Trophoblast cell (in vitro differentiated cells and primary cell): ENCODE measurements around the gene BRD9.

ENCODE experiments used
- DNase-seq, 2 donors: peaks; one replicate each; pipeline ENCODE4 v3.0.0-alpha.2; 2016
- H2AFZ ChIP-seq: 2 replicates; pipeline ENCODE4 v1.6.1; 2013; ENCODE audit warnings: low read length, moderate library complexity, mild to moderate bottlenecking; ENCODE audit not compliant: insufficient read depth, poor library complexity
- H2AK5ac ChIP-seq: 2 replicates; pipeline ENCODE4 v1.6.1; 2013; ENCODE audit warnings: mild to moderate bottlenecking, low read length
- H2BK120ac ChIP-seq: 2 replicates; pipeline ENCODE4 v1.6.1; 2013; ENCODE audit warnings: low read length, mild to moderate bottlenecking, moderate library complexity; ENCODE audit not compliant: insufficient read depth, poor library complexity
- H2BK12ac ChIP-seq: 2 replicates; pipeline ENCODE4 v1.6.1; 2013; ENCODE audit warnings: mild to moderate bottlenecking, low read length, moderate library complexity
- H2BK5ac ChIP-seq: 2 replicates; pipeline ENCODE4 v1.6.1; 2013; ENCODE audit warnings: low read length, low read depth, moderate library complexity, mild to moderate bottlenecking; ENCODE audit not compliant: poor library complexity
- H3K14ac ChIP-seq: 2 replicates; pipeline ENCODE4 v1.6.1; 2013; ENCODE audit warnings: mild to moderate bottlenecking, low read length
- H3K18ac ChIP-seq: 2 replicates; pipeline ENCODE4 v1.6.1; 2013; ENCODE audit warnings: mild to moderate bottlenecking, low read length
- H3K23ac ChIP-seq: 2 replicates; pipeline ENCODE4 v1.6.1; 2013; ENCODE audit warnings: low read length
- H3K27ac ChIP-seq: 2 replicates; pipeline ENCODE4 v1.5.1; 2013; ENCODE audit warnings: low read depth, mild to moderate bottlenecking, inconsistent platforms, low read length, moderate library complexity
- H3K27me3 ChIP-seq: 2 replicates; pipeline ENCODE4 v1.6.1; 2013; ENCODE audit warnings: inconsistent platforms, mild to moderate bottlenecking, low read length, moderate library complexity; ENCODE audit not compliant: insufficient read depth
- H3K36me3 ChIP-seq, 2 experiments: 1 replicate in 1 of 2; 2 replicates in 1 of 2; pipeline ENCODE4 v1.6.1; 2013; ENCODE audit warnings: low read length in 2 of 2, mild to moderate bottlenecking in 2 of 2, moderate library complexity in 1 of 2; ENCODE audit not compliant: insufficient read depth in 2 of 2, control insufficient read depth in 1 of 2
- H3K4ac ChIP-seq: 2 replicates; pipeline ENCODE4 v1.6.1; 2013; ENCODE audit warnings: low read depth, mild to moderate bottlenecking, low read length, moderate library complexity
- H3K4me1 ChIP-seq, 2 experiments: 1 replicate in 1 of 2; 2 replicates in 1 of 2; pipeline ENCODE4 v1.6.1; 2013; ENCODE audit warnings: low read length in 2 of 2, mild to moderate bottlenecking in 2 of 2, moderate library complexity in 1 of 2; ENCODE audit not compliant: insufficient read depth in 2 of 2, control insufficient read depth in 1 of 2
- H3K4me2 ChIP-seq: 2 replicates; pipeline ENCODE4 v1.6.1; 2013; ENCODE audit warnings: inconsistent platforms, mild to moderate bottlenecking, low read length, moderate library complexity
- H3K4me3 ChIP-seq: 2 replicates; pipeline ENCODE4 v1.5.1; 2013; ENCODE audit warnings: mild to moderate bottlenecking, low read depth, low read length, inconsistent platforms
- H3K79me1 ChIP-seq: one replicate; pipeline ENCODE4 v1.6.1; 2013; ENCODE audit warnings: low read length
- H3K79me2 ChIP-seq: 2 replicates; pipeline ENCODE4 v1.6.1; 2013; ENCODE audit warnings: low read length, mild to moderate bottlenecking; ENCODE audit not compliant: control insufficient read depth, insufficient read depth, poor library complexity
- H3K9ac ChIP-seq: 2 replicates; pipeline ENCODE4 v1.6.1; 2013; ENCODE audit warnings: mild to moderate bottlenecking, low read length
- H3K9me3 ChIP-seq: 2 replicates; pipeline ENCODE4 v1.6.1; 2013; ENCODE audit warnings: low read depth, mild to moderate bottlenecking, control low read depth, inconsistent platforms, low read length; ENCODE audit not compliant: insufficient read depth
- H4K12ac ChIP-seq: 2 replicates; pipeline ENCODE4 v1.6.1; 2013; ENCODE audit warnings: low read depth, mild to moderate bottlenecking, low read length, moderate library complexity
- H4K8ac ChIP-seq: 2 replicates; pipeline ENCODE4 v1.6.1; 2013; ENCODE audit warnings: low read depth, mild to moderate bottlenecking, low read length, moderate library complexity
- H4K91ac ChIP-seq: one replicate; pipeline ENCODE4 v1.6.1; 2013; ENCODE audit warnings: low read depth, mild to moderate bottlenecking, low read length, moderate library complexity
- WGBS: extraction: QIAGEN DNeasy Blood & Tissue Kit; methylation state at CpG from one replicate; pipeline ENCODE4 v1.1.7; 2013; ENCODE audit warnings: missing lambda C conversion rate; ENCODE audit not compliant: insufficient read length, insufficient coverage; ENCODE audit errors: extremely low coverage; 5-methylcytosine and 5-hydroxymethylcytosine counted together

BRD9 gene

GRCh38 chr5:933251-933861, 40.8 kb upstream of the BRD9 start:
- Histone ChIP-seq H4K8ac (no peak overlapping the region), H2AFZ (no peak overlapping the region), H3K23ac (no peak overlapping the region), H3K4me2 (no peak overlapping the region), H3K9ac (no peak overlapping the region), H3K18ac (no peak overlapping the region), H2BK120ac (no peak overlapping the region), H2AK5ac (no peak overlapping the region), H3K36me3 (no peaks in the 10 kb centered on the region), H4K91ac (no peak overlapping the region), H2BK12ac (no peak overlapping the region), H2BK5ac (no peak overlapping the region), H3K79me1 (no peaks in the 10 kb centered on the region), H3K4me1 (no peaks in the 10 kb centered on the region), H3K4me3 (no peak overlapping the region), H3K27ac (no peak overlapping the region), H3K27me3 (no peaks in the 10 kb centered on the region), H4K12ac (no peak overlapping the region), H3K9me3 (peaks cover 7% of the 10 kb centered on the region), H3K4ac (no peak overlapping the region), H3K14ac (no peak overlapping the region), H3K79me2 (no peaks in the 10 kb centered on the region)
- WGBS = no CpG with 5 or more reads among the region's 3 CpGs
- no peak for DNase-seq

GRCh38 chr5:932628-933250, 40.1 kb upstream of the BRD9 start:
- no peaks in the 10 kb centered on the region for H3K27me3 ChIP-seq
- H4K91ac ChIP-seq = no peak overlapping the region
- no peaks in the 10 kb centered on the region for H3K79me1 ChIP-seq
- no peak overlapping the region for H2BK5ac ChIP-seq
- H3K79me2 ChIP-seq = no peaks in the 10 kb centered on the region
- H3K4me2 ChIP-seq = no peak overlapping the region
- no peak overlapping the region for H3K14ac ChIP-seq
- no peaks in the 10 kb centered on the region for H3K36me3 ChIP-seq
- no peak overlapping the region for H3K9ac ChIP-seq
- no peak overlapping the region for H4K12ac ChIP-seq
- peaks cover 7% of the 10 kb centered on the region for H3K9me3 ChIP-seq
- no peak overlapping the region for H3K18ac ChIP-seq
- H2BK12ac ChIP-seq = no peak overlapping the region
- no peak for DNase-seq
- H3K23ac ChIP-seq = no peak overlapping the region
- H3K4me1 ChIP-seq = no peaks in the 10 kb centered on the region
- no peak overlapping the region for H2AFZ ChIP-seq
- WGBS = no CpG with 5 or more reads among the region's 4 CpGs
- peak overlapping the region; percentile 29 for H3K4me3 ChIP-seq
- no peak overlapping the region for H4K8ac ChIP-seq
- no peak overlapping the region for H3K27ac ChIP-seq
- H2AK5ac ChIP-seq = no peak overlapping the region
- H2BK120ac ChIP-seq = no peak overlapping the region
- H3K4ac ChIP-seq = no peak overlapping the region

- Histone ChIP-seq H3K4ac (no peak overlapping the region), H3K27me3 (peaks cover 2% of the 10 kb centered on the region), H2BK12ac (no peak overlapping the region), H2BK120ac (no peak overlapping the region), H3K4me1 (no peaks in the 10 kb centered on the region), H4K8ac (no peak overlapping the region), H4K12ac (no peak overlapping the region), H3K4me2 (no peak overlapping the region), H3K36me3 (no peaks in the 10 kb centered on the region), H3K79me2 (no peaks in the 10 kb centered on the region), H3K18ac (no peak overlapping the region), H3K9me3 (peaks cover 4% of the 10 kb centered on the region), H3K23ac (no peak overlapping the region), H3K79me1 (no peaks in the 10 kb centered on the region), H2AFZ (no peak overlapping the region), H3K27ac (no peak overlapping the region), H4K91ac (no peak overlapping the region), H3K9ac (no peak overlapping the region), H2AK5ac (no peak overlapping the region), H2BK5ac (no peak overlapping the region), H3K14ac (no peak overlapping the region), H3K4me3 (peak overlapping the region; percentile 29)
- WGBS = no CpG with 5 or more reads among the region's 8 CpGs
- DNase-seq = no peak
These were observed 39.6 kb upstream of the BRD9 start for GRCh38 chr5:932151-932627.

- H3K36me3 ChIP-seq = no peaks in the 10 kb centered on the region
- no peak overlapping the region for H4K8ac ChIP-seq
- no peak overlapping the region for H4K12ac ChIP-seq
- peaks cover 2% of the 10 kb centered on the region for H3K79me1 ChIP-seq
- no peak overlapping the region for H4K91ac ChIP-seq
- H3K4me2 ChIP-seq = no peak overlapping the region
- H2BK120ac ChIP-seq = no peak overlapping the region
- peaks cover 7% of the 10 kb centered on the region for H3K27me3 ChIP-seq
- H2AFZ ChIP-seq = no peak overlapping the region
- no peaks in the 10 kb centered on the region for H3K79me2 ChIP-seq
- H2AK5ac ChIP-seq = no peak overlapping the region
- WGBS = no CpG with 5 or more reads among the region's 13 CpGs
- H3K4me3 ChIP-seq = no peak overlapping the region
- H3K4ac ChIP-seq = no peak overlapping the region
- H2BK12ac ChIP-seq = no peak overlapping the region
- H3K9me3 ChIP-seq = no peaks in the 10 kb centered on the region
- DNase-seq = no peak
- no peak overlapping the region for H3K18ac ChIP-seq
- H2BK5ac ChIP-seq = no peak overlapping the region
- H3K4me1 ChIP-seq = peaks cover 4 to 5% of the 10 kb centered on the region in 2 experiments
- H3K9ac ChIP-seq = no peak overlapping the region
- no peak overlapping the region for H3K14ac ChIP-seq
- H3K27ac ChIP-seq = no peak overlapping the region
- no peak overlapping the region for H3K23ac ChIP-seq
These were observed 39.1 kb upstream of the BRD9 start for GRCh38 chr5:931570-932145.
